IMR-90 (cell line): Measurements from ENCODE around the gene GJE1.
"Not testable (repeated sequence)": the region's sequence is repeated elsewhere in the genome, so short reads cannot be mapped to it uniquely, and the experiment has no call there.

ENCODE experiments used
- BHLHE40 ChIP-seq: fragments of 150-350 bp; IDR thresholded peaks from 2 replicates; pipeline ENCODE4 v1.6.1; 2016; ENCODE audit warnings: mild to moderate bottlenecking, low read depth, low read length
- CHD1 ChIP-seq: IDR thresholded peaks from 2 replicates; pipeline ENCODE4 v1.6.1; 2012; ENCODE audit warnings: low read depth, low read length, improper control_type of control experiment
- FOS ChIP-seq: fragments of 150-350 bp; IDR thresholded peaks from 2 replicates; pipeline ENCODE4 v1.6.1; 2016; ENCODE audit warnings: low read depth, low read length
- MAFK ChIP-seq: IDR thresholded peaks from 2 replicates; pipeline ENCODE4 v1.6.1; 2012; ENCODE audit warnings: low read depth, low read length, improper control_type of control experiment
- MAZ ChIP-seq: IDR thresholded peaks from 2 replicates; pipeline ENCODE4 v1.6.1; 2012; ENCODE audit warnings: low read depth, mild to moderate bottlenecking, low read length, improper control_type of control experiment, moderate library complexity, borderline replicate concordance
- MXI1 ChIP-seq: IDR thresholded peaks from 2 replicates; pipeline ENCODE4 v1.6.1; 2012; ENCODE audit warnings: low read depth, mild to moderate bottlenecking, low read length, moderate library complexity, borderline replicate concordance
- NFE2L2 ChIP-seq: fragments of 150-350 bp; IDR thresholded peaks from 2 replicates; pipeline ENCODE4 v1.6.1; 2016; ENCODE audit warnings: low read depth, mild to moderate bottlenecking, low read length
- POLR2A ChIP-seq: IDR thresholded peaks from 2 replicates; pipeline ENCODE4 v1.6.1; 2012; ENCODE audit warnings: mild to moderate bottlenecking, low read depth, low read length
- RAD21 ChIP-seq: IDR thresholded peaks from 2 replicates; pipeline ENCODE4 v1.6.1; 2012; ENCODE audit warnings: low read length, improper control_type of control experiment
- RCOR1 ChIP-seq: IDR thresholded peaks from 2 replicates; pipeline ENCODE4 v1.6.1; 2012; ENCODE audit warnings: mild to moderate bottlenecking, low read length, improper control_type of control experiment; ENCODE audit not compliant: insufficient replicate concordance
- SMC3 ChIP-seq: fragments of 150-350 bp; IDR thresholded peaks from 2 replicates; pipeline ENCODE4 v1.6.1; 2016; ENCODE audit warnings: low read depth, mild to moderate bottlenecking, antibody characterized with exemption, low read length, moderate library complexity
- TF ChIP-seq, protein P1 (sequence below): conservative IDR thresholded peaks from 2 replicates; pipeline ENCODE4 v1.5.1; 2012; ENCODE audit warnings: mild to moderate bottlenecking, low read depth, low read length, improper control_type of control experiment
- TF ChIP-seq, protein P2 (sequence below): fragments of 150-350 bp; IDR thresholded peaks from 2 replicates; pipeline ENCODE4 v1.6.1; 2017; ENCODE audit warnings: mild to moderate bottlenecking, antibody characterized with exemption, low read length, low read depth
- TF ChIP-seq, protein P3 (sequence below): fragments of 150-350 bp; IDR thresholded peaks from 2 replicates; pipeline ENCODE4 v1.6.1; 2016; ENCODE audit warnings: low read depth, mild to moderate bottlenecking, low read length, moderate library complexity, borderline replicate concordance

DNA sequence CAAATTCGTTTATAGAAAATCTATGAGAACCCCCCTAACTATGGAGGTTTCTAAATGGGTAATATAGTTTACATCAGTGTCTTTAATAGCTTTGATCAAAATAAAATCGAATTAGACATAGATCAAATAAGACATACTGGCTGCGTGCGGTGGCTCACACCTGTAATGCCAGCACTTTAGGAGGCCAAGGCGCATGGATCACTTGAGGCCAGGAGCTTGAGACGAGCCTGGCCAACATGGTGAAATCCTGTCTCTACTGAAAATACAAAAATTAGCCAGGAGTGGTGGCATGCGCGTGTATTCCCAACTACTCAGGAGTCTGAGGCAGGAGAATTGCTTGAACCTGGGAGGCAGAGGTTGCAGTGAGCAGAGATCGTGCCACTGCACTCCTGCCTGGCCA, 21.9 kb upstream of the GJE1 start:
- TF ChIP-seq, protein P1, sequence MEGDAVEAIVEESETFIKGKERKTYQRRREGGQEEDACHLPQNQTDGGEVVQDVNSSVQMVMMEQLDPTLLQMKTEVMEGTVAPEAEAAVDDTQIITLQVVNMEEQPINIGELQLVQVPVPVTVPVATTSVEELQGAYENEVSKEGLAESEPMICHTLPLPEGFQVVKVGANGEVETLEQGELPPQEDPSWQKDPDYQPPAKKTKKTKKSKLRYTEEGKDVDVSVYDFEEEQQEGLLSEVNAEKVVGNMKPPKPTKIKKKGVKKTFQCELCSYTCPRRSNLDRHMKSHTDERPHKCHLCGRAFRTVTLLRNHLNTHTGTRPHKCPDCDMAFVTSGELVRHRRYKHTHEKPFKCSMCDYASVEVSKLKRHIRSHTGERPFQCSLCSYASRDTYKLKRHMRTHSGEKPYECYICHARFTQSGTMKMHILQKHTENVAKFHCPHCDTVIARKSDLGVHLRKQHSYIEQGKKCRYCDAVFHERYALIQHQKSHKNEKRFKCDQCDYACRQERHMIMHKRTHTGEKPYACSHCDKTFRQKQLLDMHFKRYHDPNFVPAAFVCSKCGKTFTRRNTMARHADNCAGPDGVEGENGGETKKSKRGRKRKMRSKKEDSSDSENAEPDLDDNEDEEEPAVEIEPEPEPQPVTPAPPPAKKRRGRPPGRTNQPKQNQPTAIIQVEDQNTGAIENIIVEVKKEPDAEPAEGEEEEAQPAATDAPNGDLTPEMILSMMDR = not testable (repeated sequence)
- TF ChIP-seq SMC3, POLR2A, MXI1, RAD21, NFE2L2, RCOR1, FOS, CHD1, MAZ, BHLHE40, MAFK: not testable (repeated sequence)
- TF ChIP-seq, protein P2, sequence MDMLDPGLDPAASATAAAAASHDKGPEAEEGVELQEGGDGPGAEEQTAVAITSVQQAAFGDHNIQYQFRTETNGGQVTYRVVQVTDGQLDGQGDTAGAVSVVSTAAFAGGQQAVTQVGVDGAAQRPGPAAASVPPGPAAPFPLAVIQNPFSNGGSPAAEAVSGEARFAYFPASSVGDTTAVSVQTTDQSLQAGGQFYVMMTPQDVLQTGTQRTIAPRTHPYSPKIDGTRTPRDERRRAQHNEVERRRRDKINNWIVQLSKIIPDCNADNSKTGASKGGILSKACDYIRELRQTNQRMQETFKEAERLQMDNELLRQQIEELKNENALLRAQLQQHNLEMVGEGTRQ = not testable (repeated sequence)
- TF ChIP-seq, protein P3, sequence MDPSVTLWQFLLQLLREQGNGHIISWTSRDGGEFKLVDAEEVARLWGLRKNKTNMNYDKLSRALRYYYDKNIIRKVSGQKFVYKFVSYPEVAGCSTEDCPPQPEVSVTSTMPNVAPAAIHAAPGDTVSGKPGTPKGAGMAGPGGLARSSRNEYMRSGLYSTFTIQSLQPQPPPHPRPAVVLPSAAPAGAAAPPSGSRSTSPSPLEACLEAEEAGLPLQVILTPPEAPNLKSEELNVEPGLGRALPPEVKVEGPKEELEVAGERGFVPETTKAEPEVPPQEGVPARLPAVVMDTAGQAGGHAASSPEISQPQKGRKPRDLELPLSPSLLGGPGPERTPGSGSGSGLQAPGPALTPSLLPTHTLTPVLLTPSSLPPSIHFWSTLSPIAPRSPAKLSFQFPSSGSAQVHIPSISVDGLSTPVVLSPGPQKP = not testable (repeated sequence)
